ENCODE measurements around the gene ORC1.

The ORC1 gene

DNA sequence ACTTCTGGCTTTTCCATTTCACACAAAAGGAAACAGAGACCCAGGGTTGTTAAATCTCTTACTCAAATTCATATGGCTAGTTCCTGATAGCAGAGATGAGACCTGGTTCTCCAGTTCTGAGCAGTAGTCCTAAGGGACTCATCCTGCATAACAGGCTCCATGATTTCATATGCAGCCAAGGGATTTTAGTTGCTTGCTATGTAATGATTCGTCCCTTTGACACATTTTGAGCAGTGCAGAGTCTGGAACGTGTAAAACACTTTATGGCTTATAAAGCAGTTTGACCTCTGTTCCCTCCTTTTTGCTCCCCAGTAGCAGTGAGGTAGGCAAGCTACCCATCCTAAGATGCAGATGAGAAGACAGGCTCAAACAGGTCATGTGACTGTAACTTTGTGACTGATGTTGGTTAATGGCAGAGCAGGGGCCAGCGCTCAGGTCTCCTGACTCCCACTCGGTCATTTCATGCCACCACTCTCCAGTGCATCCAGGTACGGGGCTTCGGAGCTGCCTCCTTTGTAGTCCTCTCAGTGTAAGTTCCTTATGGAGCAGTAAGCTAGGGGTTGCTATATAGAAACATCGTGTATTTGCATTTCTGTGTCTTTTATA lies 62.5 kb downstream of the ORC1 start:
- DNase-seq (ENCODE audit: low read depth): no peak

DNA sequence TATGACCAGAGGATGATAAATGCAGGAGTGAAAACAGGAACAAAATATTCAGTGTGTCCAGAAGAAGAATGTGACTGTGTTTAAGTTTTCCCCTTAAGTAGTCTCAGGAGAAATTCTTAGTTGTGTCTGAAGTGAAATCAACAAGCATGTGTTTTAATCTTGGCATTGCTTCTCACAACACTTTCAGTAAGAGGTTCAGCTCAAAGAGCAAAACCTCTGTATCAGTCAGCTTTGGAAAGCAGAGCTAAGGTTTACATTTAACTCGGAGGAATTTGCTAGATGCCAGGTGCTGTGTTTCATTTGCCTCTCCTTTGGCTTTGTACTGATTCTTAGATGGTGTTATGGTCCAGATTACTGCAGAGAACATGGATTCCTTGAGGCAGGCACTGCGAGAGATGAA lies 66.8 kb downstream of the ORC1 start:
- DNase-seq (ENCODE audit: low read depth): no peak

DNA sequence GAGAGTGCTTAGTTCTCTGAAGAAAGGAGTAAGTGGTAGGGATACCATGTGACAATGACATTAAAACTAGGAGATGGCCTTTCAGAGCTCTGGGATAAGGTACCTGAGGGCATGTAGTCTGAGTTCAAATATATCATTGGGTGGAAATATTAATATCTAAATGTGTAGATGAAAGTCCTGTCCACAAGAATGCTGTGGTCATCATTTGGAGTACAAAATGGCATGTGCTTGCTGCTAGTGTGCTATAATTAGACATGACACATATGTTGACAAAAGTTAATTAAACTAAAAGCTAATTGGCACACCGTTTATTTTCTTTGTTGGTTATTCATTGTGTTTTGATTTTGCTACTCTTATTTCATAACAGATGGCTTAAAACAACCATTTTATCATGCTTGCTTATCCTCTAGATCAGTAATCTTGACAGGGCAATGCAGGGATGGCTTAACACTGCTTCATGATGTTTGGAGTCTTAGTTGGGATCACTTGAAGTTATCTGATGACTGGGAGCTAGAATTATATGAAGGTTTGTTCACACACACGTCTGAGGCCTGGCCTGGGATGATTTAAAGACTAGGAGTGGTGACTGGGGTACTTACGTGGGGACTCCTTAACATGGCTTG lies 69.2 kb downstream of the ORC1 start:
- no peak for DNase-seq (ENCODE audit: low read depth)

DNA sequence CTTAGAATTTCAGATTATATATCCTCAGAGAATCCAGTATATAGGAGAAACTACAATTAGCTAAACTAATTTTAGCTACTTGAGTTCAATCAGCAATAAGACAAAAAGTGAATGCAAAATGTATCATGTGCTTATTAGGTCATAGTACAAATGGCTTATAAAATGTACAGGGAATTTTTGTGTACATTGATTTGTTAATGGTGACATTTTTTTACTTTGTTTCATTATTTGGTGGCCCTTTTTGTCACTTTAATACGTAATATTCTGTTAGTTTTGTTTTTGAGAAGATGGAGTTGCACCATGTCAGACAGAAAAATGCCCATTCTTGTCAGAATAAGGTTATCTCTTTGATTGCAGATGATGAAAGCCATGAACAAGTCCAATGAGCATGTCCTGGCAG lies 71.8 kb downstream of the ORC1 start:
- DNase-seq (ENCODE audit: low read depth): no peak

DNA sequence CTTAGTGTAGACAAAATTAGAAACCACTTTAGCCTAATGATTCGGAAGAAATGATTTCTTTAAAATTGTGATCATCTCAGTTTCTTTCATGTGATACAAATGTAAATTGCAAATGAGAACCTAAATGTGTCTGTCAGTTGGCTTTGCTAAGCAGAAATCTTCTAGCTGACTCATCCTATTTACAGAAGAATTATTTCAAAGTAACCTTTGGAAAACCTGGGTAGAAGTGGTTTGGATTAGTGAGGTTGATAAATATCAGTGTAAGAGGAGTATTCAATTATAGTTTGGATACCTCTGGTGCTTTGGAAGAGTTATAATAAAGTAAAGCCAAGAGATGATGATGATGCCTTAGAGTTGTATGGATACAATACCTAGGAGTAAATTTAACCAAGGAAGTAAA lies 75.6 kb downstream of the ORC1 start:
- no peak for DNase-seq (ENCODE audit: low read depth)

DNA sequence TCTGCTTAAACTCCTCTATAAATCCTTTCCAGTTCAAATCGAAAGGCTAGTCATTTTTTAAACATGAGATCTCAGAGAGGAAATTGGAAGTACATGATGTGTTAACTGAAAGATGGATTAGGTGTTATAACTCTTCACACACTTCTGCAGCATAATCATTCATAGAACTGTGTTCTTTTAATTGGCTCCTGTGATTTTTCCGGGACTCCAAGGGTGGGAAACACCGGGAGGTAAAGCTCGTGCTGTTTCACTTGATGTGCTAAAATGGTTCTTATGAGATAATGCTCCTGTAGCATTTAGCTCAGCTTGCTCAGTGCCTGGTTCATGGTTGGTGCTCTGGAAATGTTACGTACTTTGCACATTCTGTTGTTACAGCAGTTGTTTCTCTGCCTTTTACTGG lies 78.4 kb downstream of the ORC1 start:
- DNase-seq (ENCODE audit: low read depth): no peak

DNA sequence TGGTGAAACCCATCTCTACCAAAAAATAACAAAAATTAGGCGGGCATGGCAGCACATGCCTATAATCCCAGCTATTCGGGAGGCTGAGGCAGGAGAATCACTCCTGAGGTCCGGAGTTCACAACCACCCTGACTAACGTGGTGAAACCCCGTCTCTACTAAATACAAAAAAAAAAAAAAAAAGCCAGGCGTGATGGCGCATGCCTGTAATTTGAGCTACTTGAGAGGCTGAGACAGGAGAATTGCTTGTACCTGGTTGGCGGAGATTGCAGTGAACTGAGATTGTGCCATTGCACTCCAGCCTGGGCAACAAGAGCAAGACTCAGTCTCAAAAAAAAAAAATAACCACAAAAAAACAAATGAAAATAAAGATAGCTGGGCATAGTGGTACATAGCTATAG lies 80.5 kb downstream of the ORC1 start:
- no peak for DNase-seq (ENCODE audit: low read depth)
